CD14-positive monocyte (primary cell): Measurements from ENCODE around the gene PDE1A. TPM values are rescaled to one million over a fixed set of nuclear protein-coding genes. Genes with fewer than 3 reads are reported as not detected.

ENCODE experiments used
- DNase-seq, 3 donors: peaks; one replicate each; pipeline ENCODE4 v3.0.0-alpha.2; 2011 to 2022
- H2AFZ ChIP-seq: 2 replicates; pipeline ENCODE4 v1.6.0; 2012; ENCODE audit warnings: mild to moderate bottlenecking, low read depth, low read length, inconsistent platforms; ENCODE audit not compliant: insufficient read depth, poor library complexity, severe bottlenecking
- H3K27ac ChIP-seq, 2 donors: 1 replicate in 1 of 2; 2 replicates in 1 of 2; pipeline ENCODE4 v1.5.1; 2012 to 2013; ENCODE audit warnings: low read length in 2 of 2, control low read depth in 1 of 2, inconsistent platforms in 1 of 2, low read depth in 1 of 2, mild to moderate bottlenecking in 1 of 2
- H3K27me3 ChIP-seq, 2 donors: one replicate each; pipeline versions ENCODE4 v1.6.0 to v1.6.1; 2011 to 2013; ENCODE audit warnings: low read length in 2 of 2; ENCODE audit not compliant: control insufficient read depth in 2 of 2, insufficient read depth in 2 of 2
- H3K36me3 ChIP-seq, 2 donors: replicated peaks in 1 of 2; 1 replicate in 1 of 2; 2 replicates in 1 of 2; pipeline versions ENCODE4 v1.5.1 to v1.6.1; 2012 to 2013; ENCODE audit warnings: low read length in 2 of 2, control low read depth in 1 of 2, inconsistent platforms in 1 of 2, mild to moderate bottlenecking in 1 of 2; ENCODE audit not compliant: insufficient read depth in 2 of 2, control insufficient read depth in 1 of 2
- H3K4me1 ChIP-seq, 2 donors: 1 replicate in 1 of 2; 2 replicates in 1 of 2; pipeline versions ENCODE4 v1.5.1 to v1.6.1; 2012 to 2013; ENCODE audit warnings: low read length in 2 of 2, control low read depth in 1 of 2, inconsistent platforms in 1 of 2, mild to moderate bottlenecking in 1 of 2, moderate library complexity in 1 of 2; ENCODE audit not compliant: insufficient read depth in 2 of 2, control insufficient read depth in 1 of 2
- H3K4me2 ChIP-seq: replicated peaks from 2 replicates; pipeline ENCODE3; 2012; ENCODE audit warnings: low read length, moderate library complexity, mild to moderate bottlenecking; ENCODE audit not compliant: poor library complexity, severe bottlenecking; ENCODE audit errors: extremely low read depth
- H3K4me3 ChIP-seq, 3 experiments: fragments of 200-600 bp in 1 of 3; sonication (generic) in 1 of 3; replicated peaks in 1 of 3; 1 replicate in 2 of 3; 2 replicates in 1 of 3; pipeline ENCODE4 v1.5.1; 2011 to 2013; ENCODE audit warnings: low read length in 3 of 3, mild to moderate bottlenecking in 3 of 3, control low read depth in 2 of 3, low read depth in 2 of 3, inconsistent platforms in 1 of 3, moderate library complexity in 1 of 3
- H3K79me2 ChIP-seq: 2 replicates; pipeline ENCODE4 v1.6.0; 2012; ENCODE audit warnings: mild to moderate bottlenecking, control low read depth, inconsistent platforms, low read length, moderate library complexity; ENCODE audit not compliant: insufficient read depth
- H3K9ac ChIP-seq: 2 replicates; pipeline ENCODE4 v1.6.0; 2017; ENCODE audit warnings: low read length, mild to moderate bottlenecking; ENCODE audit not compliant: insufficient read depth, poor library complexity, severe bottlenecking
- H3K9me3 ChIP-seq, 2 donors: replicated peaks in 1 of 2; 1 replicate in 1 of 2; 2 replicates in 1 of 2; pipeline versions ENCODE4 v1.5.1 to v1.6.1; 2012 to 2013; ENCODE audit warnings: low read length in 2 of 2, control low read depth in 1 of 2; ENCODE audit not compliant: control insufficient read depth in 1 of 2, insufficient read depth in 1 of 2
- H4K20me1 ChIP-seq: 2 replicates; pipeline ENCODE4 v1.6.0; 2012; ENCODE audit warnings: mild to moderate bottlenecking, low read length, control low read depth, moderate library complexity; ENCODE audit not compliant: insufficient read depth
- H3K27ac Mint-ChIP-seq, 7 donors: one replicate each; pipeline ENCODE4 v1.8.0; 2020; ENCODE audit warnings: mild to moderate bottlenecking in 7 of 7, mixed read lengths in 7 of 7, moderate library complexity in 6 of 7, inconsistent platforms in 2 of 7
- H3K27me3 Mint-ChIP-seq, 3 donors: one replicate each; pipeline ENCODE4 v1.8.0; 2021 to 2022; ENCODE audit warnings: low read depth in 3 of 3, mild to moderate bottlenecking in 3 of 3, mixed read lengths in 3 of 3, moderate library complexity in 3 of 3, inconsistent platforms in 1 of 3
- H3K36me3 Mint-ChIP-seq, 2 donors: one replicate each; pipeline ENCODE4 v1.8.0; 2020; ENCODE audit warnings: mixed read lengths in 2 of 2, inconsistent platforms in 1 of 2, mild to moderate bottlenecking in 1 of 2
- H3K4me1 Mint-ChIP-seq: one replicate; pipeline ENCODE4 v1.8.0; 2020; ENCODE audit warnings: mild to moderate bottlenecking, mixed read lengths
- H3K4me3 Mint-ChIP-seq, 2 donors: one replicate each; pipeline ENCODE4 v1.8.0; 2020; ENCODE audit warnings: mild to moderate bottlenecking in 2 of 2, mixed read lengths in 2 of 2, moderate library complexity in 1 of 2
- H3K9me3 Mint-ChIP-seq, 7 donors: one replicate each; pipeline ENCODE4 v1.8.0; 2020 to 2022; ENCODE audit warnings: mixed read lengths in 7 of 7, mild to moderate bottlenecking in 6 of 7, moderate library complexity in 6 of 7, inconsistent platforms in 2 of 7
- CTCF ChIP-seq: fragments of 200-600 bp; IDR thresholded peaks from one replicate; pipeline ENCODE4 v1.8.0; 2022; ENCODE audit warnings: antibody characterized with exemption, mild to moderate bottlenecking
- WGBS: methylation state at CpG from one replicate; pipeline ENCODE4 v1.1.5; 2013; ENCODE audit warnings: missing lambda C conversion rate; ENCODE audit not compliant: insufficient coverage; 5-methylcytosine and 5-hydroxymethylcytosine counted together
- intact Hi-C, 2 donors: fragments of 100-400 bp; cut with micrococcal nuclease; formaldehyde crosslinking; loops; one replicate each; pipeline versions ENCODE4 v1.15.0 to v1.15.1; 2023
- polyA plus RNA-seq, 3 donors: library from polyadenylated mRNA; depleted of rRNA in 1 of 3; unstranded in 2 of 3; stranded (reverse) in 1 of 3; fragments of 300-500 nt in 2 of 3; fragments of >200 nt in 1 of 3; fragmentation: Illumina TruSeq in 2 of 3; gene quantifications; 1 replicate in 2 of 3; 2 replicates in 1 of 3; pipeline ENCODE4 v1.2.3, GENCODE V29; 2012 to 2021

The PDE1A gene
- polyA plus RNA-seq, 3 donors, result not detected

DNA sequence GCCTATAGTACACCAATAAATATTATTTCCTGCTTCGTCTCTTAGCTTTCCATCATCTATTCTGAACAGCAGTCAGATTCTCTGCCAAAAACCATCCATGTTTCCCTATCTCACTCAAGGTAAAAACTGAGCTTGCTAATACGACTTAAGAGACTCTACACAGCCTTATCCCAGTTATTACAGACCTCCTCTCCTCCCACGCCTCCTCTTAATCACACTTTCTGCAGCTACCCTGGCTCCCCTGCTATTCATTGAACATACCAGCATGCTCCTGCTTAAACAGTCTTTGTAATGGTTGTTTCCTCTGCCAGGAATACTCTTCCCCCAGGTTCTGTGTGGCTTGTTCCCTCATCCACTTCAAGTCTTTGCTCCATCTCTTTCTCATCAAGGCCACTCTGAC lies 81.5 kb downstream of the PDE1A start:
- Histone ChIP-seq H3K4me1 (no peaks in the 10 kb centered on the region), H4K20me1 (no peaks in the 10 kb centered on the region), H3K4me2 (no peak overlapping the region), H3K27ac (no peak overlapping the region), H3K79me2 (no peaks in the 10 kb centered on the region), H3K36me3 (no peaks in the 10 kb centered on the region), H2AFZ (no peak overlapping the region), H3K9ac (no peak overlapping the region), H3K4me3 (no peak overlapping the region), H3K27me3 (no peaks in the 10 kb centered on the region), H3K9me3 (no peaks in the 10 kb centered on the region)
- WGBS, result 90% methylated on average over 3 of the region's 3 CpGs
- H3K36me3 Mint-ChIP-seq, result no peaks in the 10 kb centered on the region
- TF ChIP-seq CTCF, result no peak
- DNase-seq, result no peak
- peaks cover 1 to 4% (median 3%) of the 10 kb centered on the region in 3 donors for H3K27me3 Mint-ChIP-seq
- no peak overlapping the region for H3K27ac Mint-ChIP-seq
- peaks cover 0 to 6% (median 0%) of the 10 kb centered on the region in 7 donors for H3K9me3 Mint-ChIP-seq
- intact Hi-C loops, result no loop called here
- H3K4me1 Mint-ChIP-seq, result no peaks in the 10 kb centered on the region
- no peak overlapping the region for H3K4me3 Mint-ChIP-seq

GRCh38 chr2:182330451-182331305 lies 96.2 kb downstream of the PDE1A start:
- H3K4me2 ChIP-seq, result no peak overlapping the region
- Mint-ChIP-seq H3K9me3 (peaks cover 5 to 19% (median 17%) of the 10 kb centered on the region in 7 donors), H3K4me3 (no peak overlapping the region), H3K4me1 (no peaks in the 10 kb centered on the region), H3K27me3 (peaks cover 0 to 2% (median 0%) of the 10 kb centered on the region in 3 donors), H3K27ac (no peak overlapping the region), H3K36me3 (no peaks in the 10 kb centered on the region)
- no peaks in the 10 kb centered on the region for H3K4me1 ChIP-seq
- no peak overlapping the region for H3K27ac ChIP-seq
- no peak for TF ChIP-seq CTCF
- H4K20me1 ChIP-seq, result no peaks in the 10 kb centered on the region
- no peaks in the 10 kb centered on the region for H3K79me2 ChIP-seq
- no peaks in the 10 kb centered on the region for H3K27me3 ChIP-seq
- no peak overlapping the region for H3K9ac ChIP-seq
- no peak overlapping the region for H3K4me3 ChIP-seq
- WGBS, result 97% methylated on average over 4 of the region's 5 CpGs
- H3K9me3 ChIP-seq, result peaks cover 0 to 4% of the 10 kb centered on the region in 2 donors
- intact Hi-C loops, result no loop called here
- no peak for DNase-seq
- no peaks in the 10 kb centered on the region for H3K36me3 ChIP-seq
- no peak overlapping the region for H2AFZ ChIP-seq
